KMS-11 (cell line): ENCODE data around the gene PLA2G2F.

Experiments
- H2AFZ ChIP-seq: fragments of 200-600 bp; sonication (generic); 2 replicates; pipeline ENCODE4 v1.6.1; 2016; ENCODE audit warnings: antibody characterized with exemption, mixed run types, low read depth
- H3K27ac ChIP-seq: fragments of 200-600 bp; sonication (generic); 2 replicates; pipeline ENCODE4 v1.6.1; 2016; ENCODE audit warnings: mild to moderate bottlenecking, mixed run types
- H3K27me3 ChIP-seq: fragments of 200-600 bp; sonication (generic); 2 replicates; pipeline ENCODE4 v1.6.1; 2017; ENCODE audit warnings: mild to moderate bottlenecking, low read depth, mixed run types, moderate library complexity; ENCODE audit not compliant: insufficient read depth
- H3K36me3 ChIP-seq: fragments of 200-600 bp; sonication (generic); 2 replicates; pipeline ENCODE4 v1.6.1; 2017; ENCODE audit warnings: mild to moderate bottlenecking, mixed run types; ENCODE audit not compliant: insufficient read depth
- H3K4me1 ChIP-seq: fragments of 200-600 bp; sonication (generic); 2 replicates; pipeline ENCODE4 v1.6.1; 2016; ENCODE audit warnings: mild to moderate bottlenecking, low read depth, mixed run types; ENCODE audit not compliant: poor library complexity, severe bottlenecking
- H3K4me2 ChIP-seq: fragments of 200-600 bp; sonication (generic); 2 replicates; pipeline ENCODE4 v1.7.0; 2016; ENCODE audit warnings: mild to moderate bottlenecking, mixed run types
- H3K4me3 ChIP-seq: fragments of 200-600 bp; sonication (generic); IDR thresholded peaks from 2 replicates; pipeline ENCODE4 v1.6.1; 2017; ENCODE audit warnings: low read depth, low read length, mixed read lengths; ENCODE audit not compliant: insufficient read depth
- H3K79me2 ChIP-seq: fragments of 200-600 bp; sonication (generic); 2 replicates; pipeline ENCODE4 v1.6.1; 2016; ENCODE audit warnings: low read depth, mixed run types; ENCODE audit not compliant: insufficient read depth
- H3K9ac ChIP-seq: fragments of 200-600 bp; sonication (generic); 2 replicates; pipeline ENCODE4 v1.6.1; 2016; ENCODE audit warnings: mild to moderate bottlenecking, mixed run types
- H4K20me1 ChIP-seq: fragments of 200-600 bp; sonication (generic); 2 replicates; pipeline ENCODE4 v1.6.1; 2016; ENCODE audit warnings: mild to moderate bottlenecking, mixed run types; ENCODE audit not compliant: insufficient read depth
- TF ChIP-seq, protein P1 (sequence below): fragments of 200-600 bp; sonication (generic); conservative IDR thresholded peaks from 2 replicates; pipeline ENCODE4 v1.6.1; 2017; ENCODE audit warnings: low read depth, mild to moderate bottlenecking, antibody characterized with exemption, low read length, moderate library complexity, mixed read lengths

The PLA2G2F gene

DNA sequence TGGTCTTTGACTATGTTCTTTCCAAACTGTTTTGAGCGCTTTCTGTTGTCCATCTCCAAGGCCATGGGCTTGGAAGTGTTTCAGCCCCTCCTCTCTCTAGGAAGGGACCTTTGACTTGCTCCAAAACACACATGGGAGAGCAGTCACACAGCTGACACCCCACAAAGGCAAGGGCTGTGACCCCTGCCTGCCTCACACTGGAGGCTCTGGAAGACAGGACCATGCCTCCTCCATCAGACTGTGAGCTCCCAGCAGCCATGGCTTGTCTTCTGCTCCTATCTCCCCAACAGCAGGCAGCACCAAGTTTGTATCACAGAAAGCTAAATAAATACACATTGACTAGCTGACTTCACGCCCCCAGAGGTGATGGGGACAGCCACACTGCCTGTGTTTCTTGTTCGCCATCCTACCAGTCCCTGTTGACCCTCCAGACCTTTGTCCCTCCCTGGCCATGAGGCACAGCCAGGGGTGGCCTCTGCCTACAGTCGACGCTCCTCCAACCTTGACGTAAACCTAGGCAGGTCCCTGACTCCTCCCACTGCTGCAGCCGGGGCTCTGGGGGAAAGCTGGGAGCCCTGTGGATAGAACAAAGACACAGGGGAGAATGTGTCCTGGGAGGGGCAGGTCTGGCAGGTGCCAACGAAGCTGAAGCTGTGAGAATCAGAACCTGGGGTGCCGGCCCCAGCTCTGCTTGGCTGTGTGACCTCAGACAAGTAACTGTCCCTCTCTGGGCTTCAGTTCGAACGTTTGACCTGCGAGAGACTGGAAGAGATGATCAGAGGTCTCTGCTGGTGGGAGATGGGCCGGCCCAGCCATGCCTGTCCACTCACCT is 4.8 kb downstream of the PLA2G2F start:
- Histone ChIP-seq H2AFZ (no peak overlapping the region), H3K79me2 (no peaks in the 10 kb centered on the region), H4K20me1 (no peaks in the 10 kb centered on the region), H3K27me3 (peaks cover 8% of the 10 kb centered on the region; the same call in 1 of the 2 replicates), H3K27ac (no peak overlapping the region), H3K4me1 (no peaks in the 10 kb centered on the region), H3K9ac (no peak overlapping the region), H3K36me3 (no peaks in the 10 kb centered on the region), H3K4me3 (no peak overlapping the region), H3K4me2 (no peak overlapping the region)
- TF ChIP-seq, protein P1, sequence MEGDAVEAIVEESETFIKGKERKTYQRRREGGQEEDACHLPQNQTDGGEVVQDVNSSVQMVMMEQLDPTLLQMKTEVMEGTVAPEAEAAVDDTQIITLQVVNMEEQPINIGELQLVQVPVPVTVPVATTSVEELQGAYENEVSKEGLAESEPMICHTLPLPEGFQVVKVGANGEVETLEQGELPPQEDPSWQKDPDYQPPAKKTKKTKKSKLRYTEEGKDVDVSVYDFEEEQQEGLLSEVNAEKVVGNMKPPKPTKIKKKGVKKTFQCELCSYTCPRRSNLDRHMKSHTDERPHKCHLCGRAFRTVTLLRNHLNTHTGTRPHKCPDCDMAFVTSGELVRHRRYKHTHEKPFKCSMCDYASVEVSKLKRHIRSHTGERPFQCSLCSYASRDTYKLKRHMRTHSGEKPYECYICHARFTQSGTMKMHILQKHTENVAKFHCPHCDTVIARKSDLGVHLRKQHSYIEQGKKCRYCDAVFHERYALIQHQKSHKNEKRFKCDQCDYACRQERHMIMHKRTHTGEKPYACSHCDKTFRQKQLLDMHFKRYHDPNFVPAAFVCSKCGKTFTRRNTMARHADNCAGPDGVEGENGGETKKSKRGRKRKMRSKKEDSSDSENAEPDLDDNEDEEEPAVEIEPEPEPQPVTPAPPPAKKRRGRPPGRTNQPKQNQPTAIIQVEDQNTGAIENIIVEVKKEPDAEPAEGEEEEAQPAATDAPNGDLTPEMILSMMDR, result no peak

DNA sequence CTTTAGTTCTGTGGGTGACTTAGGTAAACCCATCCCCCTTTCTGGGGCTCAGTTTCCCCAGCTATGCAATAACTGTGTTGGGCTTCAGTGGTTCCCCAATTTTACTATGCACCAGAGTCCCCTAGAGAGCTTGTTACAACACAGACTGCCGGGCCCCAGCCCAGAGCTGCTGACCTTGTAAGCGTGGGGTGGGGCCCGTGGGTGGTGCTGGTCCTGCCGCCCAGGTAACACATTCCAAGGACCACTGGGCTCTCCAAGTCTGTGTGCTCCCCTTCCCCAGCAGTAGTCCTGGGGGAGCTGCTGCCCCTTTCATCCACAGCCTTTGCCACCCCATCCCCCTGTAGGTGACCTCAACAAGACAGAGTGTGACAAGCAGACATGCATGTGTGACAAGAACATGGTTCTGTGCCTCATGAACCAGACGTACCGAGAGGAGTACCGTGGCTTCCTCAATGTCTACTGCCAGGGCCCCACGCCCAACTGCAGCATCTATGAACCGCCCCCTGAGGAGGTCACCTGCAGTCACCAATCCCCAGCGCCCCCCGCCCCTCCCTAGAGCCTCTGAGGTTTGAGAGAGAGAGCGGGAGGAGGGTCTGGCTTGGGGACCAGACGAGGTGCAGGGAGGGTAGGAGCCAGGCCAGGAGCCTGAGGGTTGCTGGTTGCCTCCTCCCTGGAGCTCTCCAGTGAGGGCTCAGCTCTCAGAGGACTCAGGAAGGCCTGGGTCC is 8.9 kb downstream of the PLA2G2F start:
- no peaks in the 10 kb centered on the region for H3K4me1 ChIP-seq

DNA sequence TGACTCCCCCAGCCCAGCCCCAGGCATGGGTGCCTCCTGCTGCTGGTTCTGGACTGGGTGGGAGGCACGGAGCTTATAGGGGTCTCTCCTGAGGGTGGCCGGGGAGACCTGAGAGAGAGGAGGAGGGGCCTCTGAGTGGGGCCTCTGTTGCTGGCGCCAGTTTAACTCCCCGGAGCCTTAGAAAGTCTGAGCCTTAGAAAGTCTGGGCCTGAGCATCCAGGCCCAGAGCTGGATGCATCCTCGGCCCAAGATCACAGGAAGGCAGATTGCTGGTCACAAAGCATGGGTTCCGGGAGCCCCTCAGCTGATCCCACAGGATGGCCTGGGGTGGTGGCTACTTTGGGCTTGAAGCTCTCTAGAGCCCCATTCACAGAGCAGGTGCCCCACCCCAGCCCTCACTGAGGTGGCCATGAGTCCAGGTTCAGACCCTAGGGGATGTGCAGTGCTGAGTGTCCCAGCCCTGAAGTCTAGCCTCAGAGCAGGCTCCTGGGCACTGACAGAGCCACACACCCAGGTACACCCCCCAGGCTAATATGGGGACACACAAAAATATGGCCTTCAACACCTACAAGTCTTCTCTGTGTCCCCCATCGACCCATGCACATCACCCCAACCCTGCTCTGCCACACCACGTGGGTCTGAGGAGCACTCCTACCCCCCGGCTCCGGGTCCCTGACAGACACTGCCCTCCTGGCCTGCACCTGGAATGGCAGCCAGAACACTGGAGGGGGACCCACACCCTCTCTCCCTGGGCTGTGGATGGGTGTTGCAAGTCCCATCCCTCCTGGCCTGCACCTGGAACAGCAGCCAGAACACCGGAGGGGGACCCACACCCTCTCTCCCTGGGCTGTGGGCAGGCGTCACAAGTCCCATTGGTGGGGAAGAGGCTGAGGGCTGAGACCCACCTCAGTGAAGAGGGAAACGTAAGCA is 9.7 kb downstream of the PLA2G2F start:
- no peak overlapping the region for H3K9ac ChIP-seq
- H3K27me3 ChIP-seq, result peaks cover 3% of the 10 kb centered on the region; the same call in 1 of the 2 replicates
- no peak overlapping the region for H3K4me3 ChIP-seq
- no peaks in the 10 kb centered on the region for H4K20me1 ChIP-seq
- no peaks in the 10 kb centered on the region for H3K36me3 ChIP-seq
- no peak overlapping the region for H2AFZ ChIP-seq
- no peak overlapping the region for H3K27ac ChIP-seq
- TF ChIP-seq, protein P1, result no peak
- H3K79me2 ChIP-seq, result no peaks in the 10 kb centered on the region
- no peaks in the 10 kb centered on the region for H3K4me1 ChIP-seq
- no peak overlapping the region for H3K4me2 ChIP-seq

More for the DNA sequence above, 8.9 kb downstream of the PLA2G2F start:
- Histone ChIP-seq H3K4me2 (no peak overlapping the region), H3K27ac (no peak overlapping the region), H4K20me1 (no peaks in the 10 kb centered on the region), H3K4me3 (no peak overlapping the region), H3K27me3 (peaks cover 5% of the 10 kb centered on the region; the same call in 1 of the 2 replicates), H3K9ac (no peak overlapping the region), H3K79me2 (no peaks in the 10 kb centered on the region), H3K36me3 (no peaks in the 10 kb centered on the region), H2AFZ (no peak overlapping the region)
- TF ChIP-seq, protein P1, result no peak
